HG03108 (cell line): ENCODE data around the gene SLC25A24.

Experiments used
- ATAC-seq: cut with Tn5 transposase; IDR thresholded peaks from one replicate; pipeline ENCODE4 v1.9.1; 2021; ENCODE audit warnings: moderate library complexity; ENCODE audit not compliant: unreplicated experiment

The SLC25A24 gene

GRCh38 chr1:108107658-108108057 lies 92.5 kb downstream of the SLC25A24 start:
- no peak for ATAC-seq

DNA sequence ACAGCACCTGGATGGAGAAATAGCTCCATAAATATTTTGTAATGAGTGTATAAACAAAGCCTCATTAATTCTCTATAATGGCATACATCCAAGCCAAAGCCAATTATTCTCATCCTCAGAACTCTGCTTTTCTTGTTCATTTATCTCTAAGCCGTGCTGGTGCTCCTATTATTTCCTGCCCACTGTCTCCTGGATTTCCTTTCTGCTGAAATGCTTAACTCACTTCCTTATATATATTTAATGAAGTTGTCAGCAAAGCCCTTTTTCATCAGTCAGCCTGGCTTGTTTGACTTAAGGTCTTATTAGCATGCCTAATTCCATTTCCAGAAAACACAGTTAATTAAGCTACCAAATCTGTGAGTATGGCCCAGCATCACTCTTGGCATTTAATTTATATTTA lies 93.4 kb downstream of the SLC25A24 start:
- no peak for ATAC-seq

DNA sequence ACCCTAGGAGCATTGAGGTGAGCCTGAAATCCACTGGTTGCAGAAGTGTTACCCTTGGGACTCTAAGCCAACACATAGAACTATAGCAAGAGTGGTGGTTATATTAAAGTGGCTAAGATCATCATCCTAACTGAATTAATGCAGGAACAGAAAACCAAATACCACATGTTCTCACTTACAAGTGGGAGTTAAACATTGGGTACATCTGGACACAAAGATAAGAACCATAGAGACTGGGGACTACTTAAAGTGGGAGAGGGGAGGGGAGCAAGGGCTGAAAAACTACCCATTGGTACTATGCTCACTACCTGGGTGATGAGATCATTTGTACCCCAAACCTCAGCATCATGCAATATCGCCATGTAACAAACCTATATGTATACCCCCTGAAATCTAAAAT lies 100.0 kb downstream of the SLC25A24 start:
- ATAC-seq = no peak

- no peak for ATAC-seq
These were observed 103.1 kb downstream of the SLC25A24 start for GRCh38 chr1:108097018-108097417.

DNA sequence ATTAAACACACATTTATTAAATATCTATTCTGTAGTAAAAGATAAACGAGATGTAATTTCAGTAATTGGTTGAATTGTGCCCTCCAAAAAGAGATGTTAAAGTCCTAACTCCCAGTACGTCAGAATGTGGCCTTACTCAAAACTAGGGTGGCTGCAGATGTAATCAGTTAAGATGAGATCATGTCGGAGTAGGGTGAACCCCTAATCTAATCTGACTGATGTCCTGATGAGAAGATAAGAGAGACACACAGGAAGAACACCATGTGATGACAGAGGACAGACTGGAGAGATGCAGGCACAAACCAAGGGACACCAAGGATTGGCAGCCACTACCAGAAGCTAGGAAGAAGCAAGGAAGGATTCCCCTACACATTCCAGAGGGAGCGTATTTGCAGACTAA lies 104.1 kb downstream of the SLC25A24 start:
- no peak for ATAC-seq

GRCh38 chr1:108089477-108089876 lies 110.7 kb downstream of the SLC25A24 start:
- ATAC-seq = no peak

DNA sequence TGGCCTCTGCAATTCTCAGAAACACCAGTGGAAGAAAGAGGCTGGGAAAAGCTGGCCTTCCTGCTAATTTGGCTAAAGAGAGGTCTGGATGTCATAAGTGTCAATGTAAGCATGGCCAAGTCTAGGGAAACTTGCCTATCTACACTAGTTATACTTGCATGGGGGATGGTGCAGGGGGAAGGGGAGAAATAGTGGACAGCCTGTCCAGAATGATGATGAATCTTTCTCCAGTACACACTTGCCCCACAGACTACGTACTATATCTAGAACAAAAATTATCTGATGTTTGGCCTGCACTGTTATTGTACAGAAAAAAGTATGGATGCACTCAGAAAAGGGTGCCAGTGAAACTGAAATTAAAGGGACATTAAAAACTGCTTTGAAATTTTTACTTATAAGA lies 114.5 kb downstream of the SLC25A24 start:
- ATAC-seq = no peak

DNA sequence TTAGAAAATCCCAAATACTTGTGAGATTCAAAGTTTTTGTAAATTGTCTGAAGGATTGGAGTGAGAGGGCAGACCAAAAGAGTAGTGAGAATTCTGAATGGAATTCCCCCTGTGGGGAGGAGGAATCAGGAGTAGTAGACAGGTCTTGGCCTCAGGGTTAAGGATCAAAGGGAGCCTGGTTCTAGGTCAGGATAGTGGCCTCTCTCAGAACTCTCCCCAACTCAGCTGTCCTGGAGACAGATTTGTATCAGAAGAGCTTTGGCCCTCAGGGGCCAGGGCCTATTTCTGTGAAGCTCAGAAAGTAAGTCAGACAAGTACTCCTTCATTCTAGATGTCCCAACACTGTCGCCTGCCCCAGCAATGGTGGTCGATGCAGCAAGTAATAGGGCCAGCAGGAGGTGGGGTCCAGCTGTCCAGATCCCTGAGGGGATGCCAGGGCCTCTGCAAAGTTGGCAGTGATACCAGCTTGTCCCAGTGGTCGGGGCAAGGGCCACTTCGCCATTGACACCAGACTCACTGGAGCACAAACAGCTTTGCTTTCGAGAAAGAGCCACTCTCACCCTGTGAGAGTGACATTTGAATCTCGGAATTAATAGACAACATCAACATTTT lies 115.2 kb downstream of the SLC25A24 start:
- no peak for ATAC-seq
